A673 (cell line): ENCODE results near the gene ZNF394.

Source experiments
- EZH2 ChIP-seq: fragments of 200-600 bp; sonication (generic); IDR thresholded peaks from 2 replicates; pipeline ENCODE4 v1.6.1; 2017; ENCODE audit warnings: borderline replicate concordance, low read depth, mild to moderate bottlenecking, mixed read lengths, antibody characterized with exemption, low read length; ENCODE audit not compliant: poor library complexity, severe bottlenecking
- TF ChIP-seq, protein P1 (sequence below): fragments of 300-800, 200-600 bp; sonication (generic); conservative IDR thresholded peaks from 2 replicates; pipeline ENCODE4 v1.5.1; 2017; ENCODE audit warnings: low read depth, mild to moderate bottlenecking, antibody characterized with exemption, low read length, moderate library complexity, mixed read lengths

DNA sequence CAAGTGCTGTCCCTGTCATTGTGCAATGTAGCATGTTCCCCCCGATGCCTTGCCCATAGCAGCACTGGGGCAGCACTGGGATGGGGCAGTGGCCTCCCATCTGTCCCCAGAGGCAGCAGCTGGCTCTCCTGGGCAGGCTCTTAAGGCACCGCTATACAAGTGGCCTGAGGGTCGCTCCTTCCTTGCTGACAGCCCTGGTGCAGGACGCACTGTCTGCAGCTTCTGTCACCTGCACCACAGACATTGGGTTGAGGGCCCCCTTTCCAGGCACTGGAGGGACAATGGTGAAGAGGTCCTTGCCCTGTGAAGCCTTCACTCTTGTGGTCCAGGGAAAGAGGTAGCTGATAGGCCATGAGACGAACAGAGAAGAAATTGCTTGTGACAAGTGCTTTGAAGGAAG is 50.8 kb downstream of the ZNF394 start:
- TF ChIP-seq, protein P1, sequence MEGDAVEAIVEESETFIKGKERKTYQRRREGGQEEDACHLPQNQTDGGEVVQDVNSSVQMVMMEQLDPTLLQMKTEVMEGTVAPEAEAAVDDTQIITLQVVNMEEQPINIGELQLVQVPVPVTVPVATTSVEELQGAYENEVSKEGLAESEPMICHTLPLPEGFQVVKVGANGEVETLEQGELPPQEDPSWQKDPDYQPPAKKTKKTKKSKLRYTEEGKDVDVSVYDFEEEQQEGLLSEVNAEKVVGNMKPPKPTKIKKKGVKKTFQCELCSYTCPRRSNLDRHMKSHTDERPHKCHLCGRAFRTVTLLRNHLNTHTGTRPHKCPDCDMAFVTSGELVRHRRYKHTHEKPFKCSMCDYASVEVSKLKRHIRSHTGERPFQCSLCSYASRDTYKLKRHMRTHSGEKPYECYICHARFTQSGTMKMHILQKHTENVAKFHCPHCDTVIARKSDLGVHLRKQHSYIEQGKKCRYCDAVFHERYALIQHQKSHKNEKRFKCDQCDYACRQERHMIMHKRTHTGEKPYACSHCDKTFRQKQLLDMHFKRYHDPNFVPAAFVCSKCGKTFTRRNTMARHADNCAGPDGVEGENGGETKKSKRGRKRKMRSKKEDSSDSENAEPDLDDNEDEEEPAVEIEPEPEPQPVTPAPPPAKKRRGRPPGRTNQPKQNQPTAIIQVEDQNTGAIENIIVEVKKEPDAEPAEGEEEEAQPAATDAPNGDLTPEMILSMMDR: no peak
- no peak for TF ChIP-seq EZH2
